Melanocyte of skin (primary cell): ENCODE data around the gene RASA3. TPM values are rescaled to one million over a fixed set of nuclear protein-coding genes. Genes with fewer than 3 reads are reported as not detected.

Experiments
- total RNA-seq, 2 donors: library from RNA; depleted of rRNA; stranded (reverse); fragments of >200 nt; gene quantifications; 2 replicates each; pipeline ENCODE4 v1.2.3, GENCODE V29; 2012

The RASA3 gene
- 10 to 100 TPM; 17.2 to 19.0 TPM for total RNA-seq

GRCh38 chr13:114132419-114133121 lies at the start of gene RASA3:
Gene RASA3 (minus strand): TSS chr13:114132623. CDS start chr13:114132489, 134 bp downstream.

GRCh38 chr13:114179087-114179658 lies 46.8 kb upstream of the RASA3 start, which contains the start of gene CFAP97D2:
Gene CFAP97D2 (plus strand): TSS chr13:114179257. CDS start chr13:114179331, 74 bp downstream.

GRCh38 chr13:113973218-113974164 lies 158.9 kb downstream of the RASA3 start, which contains the start of gene C13orf46:
Gene C13orf46 (minus strand): TSS chr13:113974076. CDS start chr13:113973997, 79 bp downstream.

Other genes with a start within 250 kb of the RASA3 start
- under 1 TPM; under 0.01 TPM for gene C13orf46, start 158.5 kb downstream of the RASA3 start, total RNA-seq
- not detected for gene CFAP97D2, start 46.6 kb upstream of the RASA3 start, total RNA-seq
- 100 to 1,000 TPM; 107 to 159 TPM for gene CDC16, start 102.3 kb upstream of the RASA3 start, total RNA-seq
- 10 to 100 TPM; 16.0 to 16.9 TPM for gene UPF3A, start 149.0 kb upstream of the RASA3 start, total RNA-seq
- 10 to 100 TPM; 22.3 to 23.4 TPM for gene CHAMP1, start 181.9 kb upstream of the RASA3 start, total RNA-seq